OCI-LY3 (cell line): ENCODE results near the gene FSIP2.

ENCODE experiments used
- EZH2phosphoT487 ChIP-seq: fragments of 200-600 bp; shearing (Covaris generic); IDR thresholded peaks from 2 replicates; pipeline ENCODE4 v1.6.1; 2018; ENCODE audit warnings: antibody characterized with exemption, mixed run types, low read depth
- TF ChIP-seq, protein P1 (sequence below): fragments of 200-600, 300-600 bp; sonication (generic); IDR thresholded peaks from 2 replicates; pipeline ENCODE4 v1.5.1; 2014; ENCODE audit warnings: antibody characterized with exemption, low read length, low read depth

DNA sequence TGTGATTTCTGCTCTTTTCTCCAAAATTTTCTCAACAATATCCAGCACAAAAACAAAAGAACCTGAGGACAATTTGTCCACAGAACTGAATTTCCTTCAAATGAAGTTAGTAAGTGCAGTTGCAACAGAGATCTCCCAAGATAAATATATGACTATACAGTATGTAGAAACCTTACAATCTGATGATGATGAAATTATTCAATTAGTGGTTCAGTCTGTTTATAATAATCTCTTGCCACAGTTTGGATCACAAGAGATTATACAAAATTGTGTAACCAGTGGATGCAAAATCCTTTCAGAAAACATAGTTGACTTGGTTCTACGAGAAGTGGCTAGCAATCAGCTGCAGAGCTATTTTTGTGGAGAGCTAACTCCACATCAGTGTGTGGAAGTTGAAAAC lies 68.7 kb downstream of the FSIP2 start:
- TF ChIP-seq EZH2phosphoT487 = no peak
- TF ChIP-seq, protein P1, sequence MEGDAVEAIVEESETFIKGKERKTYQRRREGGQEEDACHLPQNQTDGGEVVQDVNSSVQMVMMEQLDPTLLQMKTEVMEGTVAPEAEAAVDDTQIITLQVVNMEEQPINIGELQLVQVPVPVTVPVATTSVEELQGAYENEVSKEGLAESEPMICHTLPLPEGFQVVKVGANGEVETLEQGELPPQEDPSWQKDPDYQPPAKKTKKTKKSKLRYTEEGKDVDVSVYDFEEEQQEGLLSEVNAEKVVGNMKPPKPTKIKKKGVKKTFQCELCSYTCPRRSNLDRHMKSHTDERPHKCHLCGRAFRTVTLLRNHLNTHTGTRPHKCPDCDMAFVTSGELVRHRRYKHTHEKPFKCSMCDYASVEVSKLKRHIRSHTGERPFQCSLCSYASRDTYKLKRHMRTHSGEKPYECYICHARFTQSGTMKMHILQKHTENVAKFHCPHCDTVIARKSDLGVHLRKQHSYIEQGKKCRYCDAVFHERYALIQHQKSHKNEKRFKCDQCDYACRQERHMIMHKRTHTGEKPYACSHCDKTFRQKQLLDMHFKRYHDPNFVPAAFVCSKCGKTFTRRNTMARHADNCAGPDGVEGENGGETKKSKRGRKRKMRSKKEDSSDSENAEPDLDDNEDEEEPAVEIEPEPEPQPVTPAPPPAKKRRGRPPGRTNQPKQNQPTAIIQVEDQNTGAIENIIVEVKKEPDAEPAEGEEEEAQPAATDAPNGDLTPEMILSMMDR = no peak
